Activated T-helper 1 cell treated with anti-CD3 and anti-CD28 coated beads, Interleukin-2, amount 50 U/mL, for 16 hours (primary cell): ENCODE data around the gene EML2.
"Not testable (repeated sequence)": the region's sequence is repeated elsewhere in the genome, so short reads cannot be mapped to it uniquely, and the experiment has no call there.

Experiments
- DNase-seq, 2 donors: peaks; one replicate each; pipeline ENCODE4 v3.0.0-alpha.2; 2020; ENCODE audit warnings: low read depth in 1 of 2, low spot score in 1 of 2

The EML2 gene

DNA sequence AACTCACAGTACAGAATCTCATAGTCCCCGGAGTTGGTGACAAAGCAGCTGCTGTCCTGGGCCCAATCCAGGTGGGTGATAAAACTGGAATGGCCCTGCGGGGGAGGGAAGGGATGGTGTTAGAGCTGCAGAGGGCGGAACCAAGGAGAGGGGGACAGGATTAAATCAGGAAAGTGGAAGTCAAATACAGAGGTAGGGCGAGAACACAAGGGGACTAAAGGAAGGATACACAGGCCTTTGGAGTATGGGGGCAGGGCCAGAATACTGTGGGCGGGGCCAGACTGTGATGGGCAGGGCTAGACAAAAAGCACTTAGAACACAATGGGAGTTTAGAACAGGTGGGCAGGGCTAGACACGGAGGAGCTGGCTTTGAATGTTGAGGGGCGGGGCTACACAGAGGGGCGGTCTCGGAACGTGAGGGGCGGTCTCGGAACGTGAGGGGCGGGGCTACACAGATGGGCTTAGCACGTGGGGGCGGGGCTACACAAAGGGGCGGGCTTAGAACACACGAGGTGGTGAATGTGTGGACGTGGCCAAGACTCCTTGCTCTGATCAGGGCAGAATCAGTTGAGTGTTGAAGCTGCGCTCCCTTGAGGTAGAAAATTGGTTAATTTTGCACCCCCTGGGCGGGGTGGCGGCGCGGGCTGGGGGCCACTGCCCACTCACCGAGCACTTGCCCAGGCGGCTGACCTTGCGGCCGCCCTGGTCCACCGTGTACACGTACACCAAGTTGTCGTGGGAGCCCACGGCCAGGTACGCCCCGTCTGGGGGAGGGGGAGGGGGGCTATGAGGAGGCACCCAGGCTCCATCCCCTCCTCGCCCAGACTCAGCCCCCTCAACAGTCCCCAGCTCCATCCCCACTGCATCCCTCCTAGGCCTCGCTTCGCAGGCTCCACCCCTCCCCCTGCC lies 23.1 kb downstream of the EML2 start:
- peak; percentile 30 to 63 for DNase-seq

- DNase-seq: not testable (repeated sequence)
Observed at GRCh38 chr19:45615056-45615455, 24.1 kb downstream of the EML2 start.

GRCh38 chr19:45613926-45614725 lies 25.1 kb downstream of the EML2 start:
- no peak for DNase-seq

DNA sequence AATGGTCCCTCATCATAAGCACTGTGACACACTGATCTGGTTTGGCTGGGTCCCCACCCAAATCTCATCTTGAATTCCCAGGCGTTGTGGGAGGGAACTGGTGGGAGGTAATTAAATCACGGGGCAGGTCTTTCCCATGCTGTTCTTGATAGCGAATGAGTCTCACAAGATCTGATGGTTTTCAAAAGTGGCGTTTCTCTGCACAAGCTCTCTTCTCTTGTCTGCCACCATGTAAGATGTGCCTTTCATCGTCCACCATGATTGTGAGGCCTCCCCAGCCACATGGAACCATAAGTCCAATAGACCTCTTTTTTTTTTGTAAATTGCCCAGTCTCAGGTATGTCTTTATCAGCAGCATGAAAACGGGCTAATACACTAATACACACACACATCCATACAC lies 30.2 kb downstream of the EML2 start:
- DNase-seq: no peak

DNA sequence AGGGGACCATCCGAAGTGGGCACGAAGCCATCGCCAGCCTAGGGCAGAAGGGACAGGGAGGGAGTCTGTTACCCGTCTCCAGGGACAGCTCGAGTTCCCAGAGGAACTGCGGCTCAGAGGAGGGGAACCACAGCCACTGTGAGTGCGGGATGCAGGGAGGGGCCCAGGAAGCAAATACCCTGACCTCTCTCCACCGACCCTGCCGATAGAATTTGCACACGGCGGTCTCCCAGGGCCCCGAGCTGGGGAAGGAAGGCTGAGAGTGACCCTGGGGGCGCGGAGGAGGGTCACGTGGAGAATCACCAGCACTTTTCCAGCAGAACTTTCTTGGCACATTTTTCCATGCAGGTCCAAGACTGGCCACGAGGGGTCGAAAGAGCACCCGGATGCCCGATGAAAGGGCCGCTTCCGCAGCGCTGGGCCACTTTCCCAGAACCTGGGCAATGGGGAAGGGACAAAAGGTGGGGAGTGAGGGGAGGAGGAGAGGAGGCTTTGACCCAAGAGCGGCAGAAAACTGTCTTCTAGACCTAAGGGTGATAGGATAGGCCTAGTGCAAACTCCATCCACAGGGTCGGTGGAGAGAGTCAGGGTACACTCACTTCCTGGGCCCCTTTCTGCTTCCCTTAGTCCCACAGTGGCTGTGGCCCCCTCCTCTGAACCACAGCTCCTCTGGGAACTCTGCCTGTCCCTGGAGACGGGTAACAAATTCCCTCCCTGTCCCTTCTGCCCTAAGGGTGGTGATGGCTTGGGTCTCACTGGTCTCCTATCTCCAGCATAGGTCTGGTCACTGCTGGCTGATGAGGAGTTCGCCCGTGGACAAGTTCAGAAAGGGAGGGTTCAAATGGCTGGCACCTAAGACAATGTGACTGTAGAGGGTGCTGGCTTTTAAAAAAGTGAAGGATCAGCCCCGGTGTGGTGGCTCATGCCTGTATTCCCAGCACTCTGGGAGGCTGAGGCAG lies 31.8 kb downstream of the EML2 start:
- peak in 1 of 2 donors; percentile 18 for DNase-seq

- no peak for DNase-seq
Observed at GRCh38 chr19:45601524-45602374, 37.4 kb downstream of the EML2 start, which contains the start of gene GPR4. Gene GPR4, minus strand, starts transcription at chr19:45602212. Its CDS starts 10,346 bp downstream, at chr19:45591866.

DNA sequence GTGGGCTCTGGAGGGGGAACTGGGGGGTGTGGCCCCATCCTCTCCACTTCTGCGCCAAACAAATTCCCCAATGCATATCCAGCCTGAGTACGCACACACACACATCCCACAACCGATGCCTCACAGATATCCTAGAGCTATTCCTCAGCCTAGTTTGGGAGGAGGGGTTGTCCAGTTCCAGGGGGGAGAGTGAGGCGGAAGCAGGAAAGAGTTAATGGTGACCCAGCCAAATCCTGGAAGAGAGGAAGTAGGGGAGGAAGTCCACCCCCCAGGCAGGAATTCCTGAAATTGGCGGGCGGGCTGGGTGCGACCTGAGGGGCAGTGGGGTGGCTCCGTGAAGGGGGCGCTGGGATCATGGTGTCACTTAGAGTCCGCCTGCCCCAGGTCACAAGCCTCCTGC lies 38.1 kb downstream of the EML2 start:
- no peak for DNase-seq

- no peak for DNase-seq
Observed at GRCh38 chr19:45600340-45600885, 38.8 kb downstream of the EML2 start.

DNA sequence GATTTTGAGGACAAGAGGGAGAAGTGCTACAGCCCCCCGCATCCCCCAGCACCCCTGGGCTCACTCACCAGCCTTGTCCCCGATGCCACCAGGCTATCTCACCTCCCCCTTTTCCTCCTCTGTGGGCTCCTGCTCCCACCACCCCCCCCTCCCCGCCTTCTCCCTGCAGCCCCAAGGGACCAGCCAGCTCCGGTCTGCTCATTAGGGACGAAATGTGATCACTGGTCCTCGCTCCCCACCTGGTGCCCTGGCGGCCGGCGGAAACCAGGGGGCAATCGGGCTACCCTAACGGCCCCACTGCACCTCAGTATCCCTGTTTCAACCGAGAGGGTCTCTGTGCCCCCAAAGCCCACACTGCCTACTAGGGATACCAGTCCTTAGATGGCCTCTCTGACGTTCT lies 39.9 kb downstream of the EML2 start:
- no peak for DNase-seq

- no peak for DNase-seq
Observed at GRCh38 chr19:45598267-45599001, 40.8 kb downstream of the EML2 start.

- DNase-seq: no peak
Observed at GRCh38 chr19:45597425-45598111, 41.6 kb downstream of the EML2 start.

- no peak for DNase-seq
Observed at GRCh38 chr19:45595814-45596213, 43.4 kb downstream of the EML2 start.

- DNase-seq: no peak
Observed at GRCh38 chr19:45593520-45593919, 45.7 kb downstream of the EML2 start.

- no peak for DNase-seq
Observed at GRCh38 chr19:45592366-45592765, 46.8 kb downstream of the EML2 start.

- DNase-seq: no peak
Observed at GRCh38 chr19:45591638-45592005, 47.6 kb downstream of the EML2 start.

DNA sequence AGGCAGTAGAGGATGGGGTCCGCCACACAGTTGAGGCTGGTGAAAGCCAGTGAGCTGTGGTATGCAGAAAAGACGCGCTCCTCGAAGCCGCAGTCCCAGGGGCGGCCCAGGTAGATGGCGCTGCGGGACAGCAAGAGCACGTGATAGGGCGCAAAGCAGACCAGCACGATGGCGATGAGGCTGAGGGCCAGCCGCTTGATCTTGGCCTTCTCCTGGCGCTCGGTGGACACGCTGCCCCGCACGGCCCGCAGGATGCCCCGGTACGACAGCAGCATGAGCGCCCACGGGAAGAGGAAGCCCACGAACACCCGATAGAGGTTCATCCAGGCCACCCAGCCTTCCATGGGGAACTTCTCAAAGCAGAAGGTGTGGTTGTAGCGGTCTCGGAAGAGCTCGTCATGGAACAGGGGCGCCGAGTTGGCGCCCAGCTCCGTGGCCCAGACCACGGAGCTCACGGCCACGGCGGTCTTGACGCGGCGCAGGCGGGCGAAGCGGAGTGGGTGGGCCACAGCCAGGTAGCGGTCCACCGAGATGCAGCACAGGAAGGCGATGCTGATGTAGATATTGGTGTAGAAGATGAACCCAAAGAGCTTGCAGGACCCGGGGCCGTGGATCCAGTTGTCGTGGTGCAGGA lies 48.1 kb downstream of the EML2 start:
- no peak for DNase-seq

DNA sequence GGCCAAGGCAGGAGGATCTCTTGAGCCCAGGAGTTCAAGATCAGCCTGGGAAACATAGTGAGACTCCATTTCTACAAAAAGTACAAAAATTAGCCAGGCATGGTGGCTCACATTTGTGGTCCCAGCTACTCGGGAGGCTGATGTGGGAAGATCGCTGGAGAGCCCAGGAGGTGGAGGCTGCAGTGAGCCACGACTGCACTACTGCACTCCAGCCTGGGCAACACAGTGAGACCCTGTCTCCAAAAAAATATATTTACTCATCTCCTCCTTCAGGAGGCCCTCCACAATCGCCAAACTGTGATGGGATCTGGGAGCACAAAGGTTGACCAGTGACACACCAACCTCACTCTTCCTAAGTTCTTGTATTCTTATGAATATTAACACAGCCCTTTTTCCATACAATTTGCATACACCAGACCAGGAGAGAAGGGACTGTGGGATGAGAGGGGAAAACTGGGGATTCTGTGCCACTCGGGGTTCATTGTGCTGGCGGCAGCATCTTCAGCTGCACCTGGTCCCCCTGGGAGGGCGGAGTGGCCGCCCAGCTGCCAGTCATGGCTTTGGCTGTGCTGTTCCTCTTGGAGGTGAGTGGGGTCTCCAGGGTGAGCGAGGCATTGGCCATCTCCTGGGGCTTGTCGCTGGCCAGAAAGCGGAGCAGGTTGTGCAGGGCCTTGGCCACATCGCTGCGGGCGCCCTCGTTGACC lies 48.7 kb downstream of the EML2 start:
- no peak for DNase-seq
